GM18951 (cell line): Measurements from ENCODE around the gene EID1.

ENCODE experiments used
- POLR2A ChIP-seq: IDR thresholded peaks from 4 replicates; pipeline ENCODE4 v1.6.1; 2011; ENCODE audit warnings: mild to moderate bottlenecking; ENCODE audit not compliant: insufficient read length, insufficient read depth; ENCODE audit errors: extremely low read depth
- in situ Hi-C: fragments of 300-500 bp; cut with MboI; formaldehyde crosslinking; loops from one replicate; pipeline ENCODE4 v1.12.0; 2022; ENCODE audit warnings: low sequenced_read_pairs, mixed read lengths, inconsistent platforms; ENCODE audit not compliant: unreplicated experiment

EID1 gene, protein sequence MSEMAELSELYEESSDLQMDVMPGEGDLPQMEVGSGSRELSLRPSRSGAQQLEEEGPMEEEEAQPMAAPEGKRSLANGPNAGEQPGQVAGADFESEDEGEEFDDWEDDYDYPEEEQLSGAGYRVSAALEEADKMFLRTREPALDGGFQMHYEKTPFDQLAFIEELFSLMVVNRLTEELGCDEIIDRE

DNA sequence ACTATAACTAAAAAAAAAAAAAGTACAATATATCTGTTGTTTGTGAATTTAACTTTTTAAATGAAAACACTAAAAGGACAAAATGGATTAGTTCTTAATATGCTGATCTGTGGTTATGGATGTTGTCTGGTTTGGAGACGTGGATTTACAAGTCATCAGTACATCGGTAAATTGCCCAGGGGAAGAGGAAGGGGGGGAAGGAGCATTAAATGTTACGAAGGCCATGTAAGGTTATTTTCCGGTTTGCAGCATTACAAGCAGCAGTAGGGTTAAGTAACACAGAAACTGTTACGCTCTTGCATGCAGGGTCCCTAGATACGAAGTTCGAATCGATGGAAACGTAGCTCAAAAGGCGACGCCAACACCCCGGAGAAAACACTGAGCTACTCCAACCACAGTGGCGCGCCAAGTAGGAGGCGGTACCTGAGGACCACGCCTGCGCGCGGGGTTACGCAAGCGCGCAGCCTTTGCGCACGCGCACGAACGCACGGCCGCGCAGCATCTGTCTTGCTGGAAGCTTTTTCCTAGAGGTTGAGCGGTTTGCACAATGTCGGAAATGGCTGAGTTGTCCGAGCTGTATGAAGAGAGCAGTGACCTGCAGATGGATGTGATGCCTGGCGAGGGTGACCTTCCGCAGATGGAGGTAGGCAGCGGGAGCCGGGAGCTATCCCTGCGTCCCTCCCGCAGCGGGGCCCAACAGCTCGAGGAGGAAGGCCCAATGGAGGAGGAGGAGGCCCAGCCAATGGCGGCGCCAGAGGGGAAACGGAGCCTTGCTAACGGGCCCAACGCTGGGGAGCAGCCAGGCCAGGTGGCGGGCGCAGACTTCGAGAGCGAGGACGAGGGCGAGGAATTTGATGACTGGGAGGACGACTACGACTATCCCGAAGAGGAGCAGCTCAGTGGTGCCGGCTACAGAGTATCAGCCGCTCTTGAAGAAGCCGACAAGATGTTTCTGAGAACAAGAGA lies at the start of gene EID1:
Gene EID1 (plus strand): TSS at position 505 of the 966 bp plus-strand sequence. CDS start 43 bp downstream, at position 548.
- TF ChIP-seq POLR2A, result peak; percentile 95
- in situ Hi-C loops, result no loop called here

DNA sequence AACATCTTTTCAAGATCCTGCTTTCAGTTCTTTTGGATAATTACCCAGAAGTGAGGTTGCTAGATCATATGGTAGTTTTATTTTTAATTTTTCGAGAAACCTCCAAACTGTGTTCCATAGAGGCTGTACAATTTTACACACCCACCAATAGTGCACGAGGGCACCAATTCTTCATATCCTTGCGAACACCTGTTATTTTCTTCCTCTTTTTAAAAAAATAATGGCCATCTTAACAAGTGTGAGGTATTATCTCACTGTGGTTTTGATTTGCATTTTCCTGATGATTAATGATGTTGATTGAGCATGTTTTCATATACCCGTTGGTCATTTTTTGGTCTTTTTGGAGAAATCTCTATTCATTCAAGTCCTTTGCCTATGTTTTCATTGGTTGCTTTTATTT lies 49.5 kb upstream of the EID1 start:
- in situ Hi-C loops, result no loop called here
- TF ChIP-seq POLR2A, result no peak

DNA sequence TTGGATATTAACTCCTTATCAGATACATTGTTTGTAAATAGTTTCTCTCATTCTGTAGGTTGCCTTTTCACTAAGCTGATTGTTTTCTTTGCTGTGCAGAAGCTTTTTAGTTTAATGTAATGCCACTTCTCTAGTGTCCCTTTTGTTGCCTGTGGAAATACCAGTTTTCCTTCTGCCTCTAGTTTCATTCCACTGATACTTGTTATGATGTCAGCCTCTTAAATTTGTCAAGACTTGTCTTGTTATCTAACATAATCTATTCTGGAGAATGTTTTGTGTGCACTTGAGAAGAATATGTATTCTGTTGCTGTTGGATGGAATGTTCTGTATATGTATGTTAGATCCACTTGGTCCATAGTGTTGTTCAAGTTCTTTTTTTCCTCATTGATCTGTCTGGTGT lies 49.0 kb upstream of the EID1 start:
- in situ Hi-C loops, result no loop called here
- TF ChIP-seq POLR2A, result no peak

DNA sequence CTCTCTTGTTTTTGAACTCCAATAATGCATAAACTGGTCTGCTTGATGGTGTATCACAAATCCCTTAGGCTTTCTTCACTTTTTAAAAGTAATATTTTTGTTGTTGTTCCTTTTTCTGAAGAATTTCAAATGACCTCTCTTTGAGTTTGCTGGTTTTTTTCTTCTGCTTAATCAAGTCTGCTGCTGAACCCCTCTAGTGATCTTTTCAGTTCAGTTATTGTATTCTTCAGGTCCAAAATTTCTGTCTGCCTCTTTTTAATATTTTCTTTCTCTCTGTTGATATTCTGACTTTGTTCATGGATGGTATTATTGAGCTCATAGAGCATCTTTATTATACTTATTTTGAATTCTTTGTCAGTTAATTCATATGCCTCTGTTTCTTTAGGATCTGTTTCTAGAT lies 45.3 kb upstream of the EID1 start:
- no peak for TF ChIP-seq POLR2A
- in situ Hi-C loops, result no loop called here

DNA sequence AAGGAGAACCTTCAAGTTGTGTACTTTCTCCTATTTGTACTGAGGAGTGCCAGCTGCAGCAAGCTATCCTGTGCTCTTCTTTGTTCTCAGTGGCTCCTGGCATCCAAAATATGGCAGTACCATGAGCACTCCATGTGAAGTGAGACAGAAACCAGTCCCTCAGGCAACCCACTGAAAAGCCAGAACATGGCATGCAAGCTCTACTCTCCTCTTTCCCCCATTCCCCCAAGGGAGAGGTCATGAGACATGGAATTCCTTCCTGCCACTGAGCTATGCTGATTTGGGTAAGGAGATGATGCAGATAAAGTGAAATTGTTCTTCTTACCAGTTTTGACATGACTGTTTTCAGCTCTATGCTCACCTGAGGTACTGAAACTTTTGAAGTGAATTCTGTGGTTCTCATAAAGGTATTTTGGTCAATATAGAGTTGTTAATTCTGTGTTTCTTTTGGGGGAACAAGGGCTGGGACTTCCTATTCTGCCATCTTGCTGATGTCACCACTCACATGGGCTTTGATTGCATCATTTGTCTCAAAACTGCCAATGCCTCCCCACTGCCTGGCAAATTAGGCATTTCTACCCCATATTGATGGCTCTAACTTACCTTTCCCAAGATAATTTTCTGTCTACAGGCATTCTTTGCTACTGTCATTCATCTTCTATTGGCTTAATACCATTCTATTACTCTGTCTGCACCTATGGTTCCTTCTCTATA lies 44.3 kb upstream of the EID1 start:
- in situ Hi-C loops, result no loop called here
- no peak for TF ChIP-seq POLR2A

DNA sequence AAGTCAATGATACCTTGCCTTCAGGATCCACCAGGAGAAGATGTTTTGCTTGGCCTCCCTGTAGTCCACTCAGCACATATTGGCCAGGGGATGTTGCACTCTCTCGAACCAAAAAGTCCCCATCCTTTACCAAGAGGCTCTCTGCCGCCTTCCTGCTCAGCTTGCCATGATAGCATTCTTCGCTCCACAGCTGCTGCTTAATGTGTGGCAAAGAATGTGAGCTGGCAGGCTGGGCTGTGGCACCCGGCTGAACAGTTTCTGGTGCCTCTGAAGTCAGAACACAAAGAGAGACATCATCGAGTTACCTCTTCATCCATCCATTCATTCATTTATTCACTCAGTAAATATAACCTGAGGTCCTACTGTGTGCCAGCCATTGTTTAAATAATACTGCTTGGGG lies 43.2 kb upstream of the EID1 start:
- no peak for TF ChIP-seq POLR2A
- in situ Hi-C loops, result no loop called here

DNA sequence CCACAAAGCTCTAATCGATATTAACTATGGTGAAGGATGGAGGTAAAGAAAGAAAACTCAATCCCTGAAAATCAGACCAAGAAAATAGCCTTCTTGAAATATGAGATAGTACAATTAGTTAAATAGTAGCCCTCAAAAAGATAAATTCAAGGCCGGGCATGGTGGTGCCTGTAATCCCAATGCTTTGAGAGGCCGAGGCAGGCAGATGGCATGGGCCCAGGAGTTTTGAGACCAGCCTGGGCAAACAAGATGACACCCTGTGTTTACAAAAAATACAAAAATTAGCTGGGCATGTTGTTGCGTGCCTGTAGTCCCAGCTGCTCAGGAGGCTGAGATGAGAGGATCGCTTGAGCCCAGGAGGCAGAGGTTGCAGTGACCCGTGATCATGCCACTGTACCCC lies 35.4 kb upstream of the EID1 start:
- in situ Hi-C loops, result no loop called here
- TF ChIP-seq POLR2A, result no peak

DNA sequence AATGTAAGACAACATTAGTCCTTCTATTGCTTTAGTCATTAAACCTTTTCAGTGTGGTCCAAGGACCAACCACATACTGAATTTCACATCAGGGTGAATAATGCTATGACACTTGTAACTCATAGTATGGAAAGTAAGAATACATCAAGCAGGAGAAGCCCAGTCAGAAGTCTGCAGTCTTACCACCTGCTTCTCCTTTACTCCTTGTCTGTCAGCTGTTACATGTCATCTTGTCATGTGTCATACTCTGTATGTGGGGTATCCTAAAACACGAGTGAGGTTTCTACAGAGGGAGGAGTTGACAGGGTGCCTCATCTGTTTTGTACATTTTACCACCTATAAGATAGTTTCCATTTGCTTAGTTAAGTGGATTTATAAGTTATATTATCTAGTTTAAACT lies 32.8 kb upstream of the EID1 start:
- TF ChIP-seq POLR2A, result no peak
- in situ Hi-C loops, result no loop called here

DNA sequence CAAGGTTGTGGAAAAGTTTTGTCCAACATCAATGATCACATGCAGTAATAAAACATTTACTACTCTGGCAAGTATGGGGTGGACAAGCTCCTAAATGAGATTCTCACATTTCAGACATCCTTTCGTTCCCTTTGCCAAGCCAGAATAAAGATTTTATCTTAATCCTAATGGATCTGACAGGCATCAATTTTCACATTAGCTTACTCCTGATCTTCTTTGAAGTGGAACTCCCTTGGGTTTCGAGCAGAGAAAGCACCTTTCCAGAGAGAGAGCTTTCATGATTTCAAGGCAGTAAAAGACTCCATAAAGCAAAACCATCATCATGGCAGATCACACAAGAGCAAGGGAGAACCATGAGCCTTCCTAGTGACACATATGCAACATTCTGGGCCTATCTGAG lies 27.3 kb upstream of the EID1 start:
- in situ Hi-C loops, result loop anchor here (25.0 kb wide), 3 partner anchors 287 to 1312 kb away; partner anchors contain the start of gene FGF7
- no peak for TF ChIP-seq POLR2A

DNA sequence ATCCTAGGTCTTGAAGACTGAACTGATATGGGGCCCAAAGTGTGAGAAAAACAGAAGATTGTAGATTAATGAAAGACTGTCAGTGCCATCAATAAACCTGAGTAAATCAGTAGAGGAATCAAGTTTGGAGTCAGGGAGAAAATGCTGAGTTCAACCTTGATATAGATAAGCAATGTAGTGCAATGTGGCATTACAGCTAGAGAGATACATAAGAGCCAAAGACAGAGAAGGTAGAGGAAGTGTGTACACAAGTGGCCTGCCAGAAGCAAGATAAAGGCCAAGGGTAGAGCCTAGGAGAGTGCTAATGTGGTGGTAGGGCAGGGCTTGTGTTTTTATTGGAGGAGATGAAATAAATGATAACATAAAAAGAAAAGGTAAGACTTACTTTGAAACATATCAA lies 26.0 kb upstream of the EID1 start:
- TF ChIP-seq POLR2A, result no peak
- in situ Hi-C loops, result loop anchor here (25.0 kb wide), 3 partner anchors 285 to 1310 kb away; partner anchors contain the start of gene FGF7

DNA sequence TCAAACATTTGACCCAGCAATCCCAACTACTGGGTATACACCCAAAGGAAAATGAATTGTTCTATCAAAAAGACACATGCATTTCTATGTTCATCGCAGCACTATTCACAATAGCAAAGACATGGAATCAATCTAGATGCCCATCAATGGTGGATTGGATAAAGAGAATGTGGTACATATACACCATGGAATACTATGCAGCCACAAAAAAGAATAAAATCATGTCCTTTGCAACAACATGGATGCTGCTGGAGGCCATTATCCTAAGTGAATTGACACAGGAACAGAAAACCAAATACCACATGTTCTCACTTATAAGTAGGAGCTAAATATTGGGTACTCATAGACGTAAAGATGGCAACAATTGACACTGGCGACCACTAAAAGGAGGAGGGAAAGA lies 23.5 kb upstream of the EID1 start:
- in situ Hi-C loops, result loop anchor here (25.0 kb wide), 3 partner anchors 283 to 1308 kb away; partner anchors contain the start of gene FGF7

DNA sequence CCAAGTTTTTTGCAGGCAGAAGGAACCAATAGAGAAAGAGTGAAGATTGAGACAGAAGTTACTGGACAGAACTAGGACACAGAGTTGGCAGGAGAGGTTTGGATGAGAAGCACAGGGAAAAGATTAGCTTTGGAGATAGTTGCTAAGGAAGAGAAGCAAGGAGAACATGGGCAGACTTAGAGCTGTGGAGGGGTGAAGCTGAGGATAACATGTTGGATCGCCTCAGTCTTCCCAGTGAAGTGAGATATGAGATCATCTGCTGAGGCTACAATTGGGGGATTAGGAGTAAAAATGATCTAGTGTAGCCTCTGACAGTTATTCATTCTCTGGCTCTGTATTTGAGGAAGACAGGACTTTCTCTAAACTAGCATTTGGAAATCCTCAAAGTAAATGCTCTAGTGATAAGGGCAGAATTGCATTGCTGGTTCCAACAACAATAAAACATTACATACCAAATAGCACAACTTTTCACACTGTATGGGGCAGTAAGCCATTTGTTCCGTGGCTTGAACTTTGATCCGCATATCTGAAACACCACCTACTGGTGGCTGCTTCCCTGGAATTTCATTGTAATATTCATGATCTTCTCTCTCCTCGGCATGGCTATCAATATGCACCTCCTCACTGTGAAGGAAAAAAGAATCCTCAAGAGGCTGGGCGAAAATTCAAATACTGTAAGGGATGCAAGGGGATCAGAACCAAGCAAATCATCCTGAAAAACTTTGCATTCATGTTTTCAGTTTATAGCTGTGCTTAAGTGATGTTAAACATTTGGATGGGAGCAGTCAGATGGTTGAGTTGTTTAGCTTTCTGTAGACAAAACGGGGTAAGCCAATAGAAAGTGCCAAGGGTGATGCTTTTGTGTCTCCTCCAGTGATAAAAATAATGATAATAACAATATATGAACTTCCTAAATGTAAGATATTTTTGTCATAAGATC lies 22.2 kb upstream of the EID1 start:
- no peak for TF ChIP-seq POLR2A
- in situ Hi-C loops, result loop anchor here (25.0 kb wide), 3 partner anchors 282 to 1307 kb away; partner anchors contain the start of gene FGF7

DNA sequence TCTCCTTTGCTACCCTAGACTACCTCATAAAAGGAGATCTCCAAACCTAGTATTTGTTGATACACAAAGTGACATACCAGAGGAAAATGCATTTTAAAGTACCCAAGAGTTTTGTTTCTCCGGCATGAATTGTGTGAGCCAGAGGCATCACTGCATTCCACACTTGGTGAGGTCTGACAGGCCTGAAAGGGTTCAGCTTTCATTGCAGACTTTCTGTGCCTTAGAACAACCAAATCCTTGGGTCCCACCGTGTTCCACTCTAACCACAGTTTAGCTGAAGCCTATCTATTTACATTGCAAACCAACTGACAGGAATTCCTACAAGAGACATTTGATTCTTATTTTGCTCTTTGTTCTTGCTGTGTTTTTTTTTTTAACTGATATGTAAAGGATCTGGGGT lies 21.0 kb upstream of the EID1 start:
- in situ Hi-C loops, result loop anchor here (25.0 kb wide), 3 partner anchors 280 to 1305 kb away; partner anchors contain the start of gene FGF7

More for the DNA sequence above, 21.0 kb upstream of the EID1 start:
- no peak for TF ChIP-seq POLR2A
